GM21423 (cell line): ENCODE results near the gene S100A2.
A peak's percentile ranks its signal among the peaks of the same experiment; 100 is the strongest.

Source experiments
- ATAC-seq: cut with Tn5 transposase; IDR thresholded peaks from one replicate; pipeline ENCODE4 v1.9.1; 2021; ENCODE audit warnings: mild to moderate bottlenecking, moderate library complexity; ENCODE audit not compliant: unreplicated experiment

The S100A2 gene

DNA sequence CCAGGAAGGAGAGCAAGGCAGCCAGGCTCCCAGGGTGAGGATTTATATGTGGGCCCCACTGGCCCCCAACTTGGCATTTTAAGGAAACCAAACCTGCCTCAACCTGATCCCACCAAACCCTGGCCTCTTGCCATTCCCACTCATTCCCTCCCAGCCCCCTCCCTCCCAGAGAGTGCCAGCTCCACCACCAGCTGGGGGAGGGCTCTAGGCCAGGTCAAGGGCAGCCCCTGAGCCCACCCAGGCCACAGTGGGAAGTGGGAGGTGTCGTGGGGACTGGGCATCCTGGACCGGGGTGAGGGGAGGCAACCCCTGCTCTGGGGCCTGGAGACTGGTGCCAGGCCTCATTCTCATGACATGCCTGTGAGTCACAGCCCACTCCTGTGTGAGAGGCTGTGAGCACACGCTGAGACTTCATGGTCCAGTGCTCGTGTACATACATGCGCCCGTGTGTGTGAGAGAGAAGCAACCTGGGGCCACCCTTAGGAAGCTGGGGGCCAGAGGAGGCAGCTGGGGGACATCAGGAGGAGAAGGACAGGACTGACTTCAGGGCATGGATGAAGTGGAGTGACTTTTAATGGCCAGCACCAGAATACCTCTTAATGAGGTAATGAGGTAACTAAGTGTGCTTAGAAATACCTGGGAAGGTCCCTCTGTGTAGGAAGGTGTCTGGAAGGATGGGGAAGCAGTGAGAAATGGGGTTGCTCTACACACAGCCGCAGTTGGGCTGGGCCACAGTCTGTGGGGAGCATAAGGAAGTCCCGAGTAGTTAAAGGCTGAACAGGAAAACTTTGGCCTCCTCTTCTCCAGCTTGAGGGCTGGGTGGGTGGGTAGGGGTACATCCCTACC lies at the start of gene S100A2:
TSS of gene S100A2 (minus strand) at position 316 of the 846 bp plus-strand sequence. CDS start 1,967 bp downstream, outside the sequence.
- ATAC-seq: no peak

DNA sequence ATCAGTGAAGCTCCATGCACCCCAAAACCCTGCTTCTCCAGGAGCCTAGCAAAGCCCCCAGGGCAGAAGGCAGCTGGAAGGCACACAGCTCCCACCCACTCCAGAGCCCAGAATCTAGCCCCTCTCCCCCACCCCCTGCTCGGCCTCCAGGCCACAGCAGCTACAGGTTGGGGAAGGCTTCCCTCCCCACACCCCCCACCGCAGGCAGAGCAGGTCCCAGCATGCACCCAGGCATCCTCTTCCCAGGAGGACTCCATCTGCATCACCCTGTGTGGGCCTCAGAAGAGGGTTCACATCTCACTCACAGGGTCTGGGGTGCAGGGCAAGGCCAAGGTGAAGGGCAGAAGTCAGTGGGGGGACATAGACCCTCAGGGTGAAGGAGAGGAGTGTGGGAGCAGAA lies 49.8 kb upstream of the S100A2 start:
- no peak for ATAC-seq

DNA sequence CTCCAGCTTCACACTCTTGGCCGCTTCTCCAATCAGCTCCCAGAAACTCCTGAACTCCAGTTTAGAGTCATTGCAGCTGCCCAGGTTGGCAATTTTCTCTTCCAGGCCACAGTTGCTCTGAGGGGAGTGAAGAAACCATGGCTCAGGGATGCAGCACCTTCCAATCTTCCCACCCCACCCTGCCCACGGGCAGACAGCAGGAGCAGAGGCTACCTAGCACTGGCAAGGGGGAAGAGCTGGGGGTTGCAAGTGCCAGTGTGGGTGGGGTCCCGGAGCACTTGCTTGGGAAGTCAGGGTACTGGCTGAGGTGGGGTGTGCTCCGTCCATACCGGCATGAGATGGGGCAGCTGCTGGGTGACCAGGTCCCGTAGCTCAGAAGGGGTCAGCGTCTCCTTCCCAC lies 49.3 kb upstream of the S100A2 start:
- ATAC-seq: no peak

DNA sequence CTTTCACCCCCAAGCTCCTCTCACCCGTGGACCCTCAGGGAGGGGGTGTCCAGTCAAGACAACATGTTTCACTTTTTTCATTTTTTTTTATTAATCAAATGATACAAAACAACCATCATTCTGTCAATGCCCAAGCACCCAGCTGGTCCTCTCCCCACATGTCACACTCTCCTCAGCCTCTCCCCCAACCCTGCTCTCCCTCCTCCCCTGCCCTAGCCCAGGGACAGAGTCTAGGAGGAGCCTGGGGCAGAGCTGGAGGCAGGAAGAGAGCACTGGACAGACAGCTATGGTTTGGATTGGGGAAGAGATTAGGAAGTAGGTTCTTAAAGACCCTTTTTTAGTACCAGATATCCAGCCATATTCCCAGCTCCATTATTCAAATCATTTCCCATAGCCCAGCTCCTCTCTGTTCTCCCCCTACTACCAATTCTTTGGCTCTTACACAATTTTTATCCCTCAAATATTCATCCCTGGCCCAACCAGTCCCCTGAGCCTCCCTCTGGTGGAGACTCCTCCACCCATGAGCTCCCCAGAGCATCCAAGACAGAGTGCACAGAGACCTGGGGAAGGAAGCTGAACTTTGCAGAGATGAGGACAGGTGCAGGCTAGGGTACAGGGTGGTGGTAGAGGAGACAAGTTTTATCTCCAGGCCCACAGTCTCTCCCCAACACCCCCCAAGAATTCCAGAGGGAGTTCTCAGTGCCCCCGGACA lies 48.7 kb upstream of the S100A2 start:
- no peak for ATAC-seq

DNA sequence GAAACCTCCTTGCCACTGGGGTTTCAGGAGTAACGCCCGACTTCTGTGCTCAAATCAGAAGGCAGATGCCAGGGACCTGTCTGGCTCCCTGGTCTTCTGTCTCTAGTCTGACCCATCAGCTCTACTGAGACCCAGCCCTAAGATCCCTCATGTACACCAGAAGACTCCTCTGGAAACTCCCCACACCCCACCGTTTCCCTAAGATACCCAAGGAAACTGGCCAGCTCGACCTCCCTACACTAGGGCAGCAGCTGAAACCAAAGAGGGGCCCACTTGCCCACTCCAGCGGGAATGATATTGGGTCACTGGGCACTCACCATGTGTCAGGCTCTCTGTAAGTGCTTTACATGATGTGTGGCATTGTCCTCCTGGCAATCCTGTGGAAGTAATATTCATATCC lies 47.8 kb upstream of the S100A2 start:
- no peak for ATAC-seq

DNA sequence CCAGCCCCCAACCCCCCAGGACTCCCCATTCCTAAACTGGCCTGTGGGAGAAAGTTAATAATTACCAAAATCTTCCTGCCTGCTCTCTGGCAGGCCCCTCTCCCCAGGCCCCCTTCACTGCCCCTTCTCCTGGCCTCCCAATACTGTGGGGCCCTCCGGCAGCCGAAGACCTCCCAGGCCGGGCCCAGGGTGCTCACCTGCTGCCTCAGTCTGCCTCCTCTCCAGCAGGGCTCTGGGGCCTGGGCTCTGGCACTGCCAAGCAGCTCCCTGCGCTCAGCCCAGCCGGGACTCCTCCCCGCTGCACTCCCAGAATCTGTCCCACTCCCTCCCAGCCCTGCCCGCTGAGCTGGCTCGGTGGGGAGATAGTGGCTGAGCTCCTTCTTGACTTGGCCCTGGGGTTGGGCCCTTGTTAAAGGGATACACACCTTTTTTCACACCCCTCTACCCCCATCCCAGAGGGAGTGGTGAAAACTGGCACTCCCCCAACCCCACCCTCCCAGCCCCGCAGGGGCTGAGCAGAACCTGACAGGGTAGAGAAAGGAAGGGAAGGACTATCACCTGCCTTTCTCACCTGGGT lies 47.2 kb upstream of the S100A2 start, which contains the start of gene S100A16:
TSS of gene S100A16 (minus strand) at position 383 of the 577 bp plus-strand sequence. CDS start 4,986 bp downstream, outside the sequence.
- ATAC-seq: no peak

DNA sequence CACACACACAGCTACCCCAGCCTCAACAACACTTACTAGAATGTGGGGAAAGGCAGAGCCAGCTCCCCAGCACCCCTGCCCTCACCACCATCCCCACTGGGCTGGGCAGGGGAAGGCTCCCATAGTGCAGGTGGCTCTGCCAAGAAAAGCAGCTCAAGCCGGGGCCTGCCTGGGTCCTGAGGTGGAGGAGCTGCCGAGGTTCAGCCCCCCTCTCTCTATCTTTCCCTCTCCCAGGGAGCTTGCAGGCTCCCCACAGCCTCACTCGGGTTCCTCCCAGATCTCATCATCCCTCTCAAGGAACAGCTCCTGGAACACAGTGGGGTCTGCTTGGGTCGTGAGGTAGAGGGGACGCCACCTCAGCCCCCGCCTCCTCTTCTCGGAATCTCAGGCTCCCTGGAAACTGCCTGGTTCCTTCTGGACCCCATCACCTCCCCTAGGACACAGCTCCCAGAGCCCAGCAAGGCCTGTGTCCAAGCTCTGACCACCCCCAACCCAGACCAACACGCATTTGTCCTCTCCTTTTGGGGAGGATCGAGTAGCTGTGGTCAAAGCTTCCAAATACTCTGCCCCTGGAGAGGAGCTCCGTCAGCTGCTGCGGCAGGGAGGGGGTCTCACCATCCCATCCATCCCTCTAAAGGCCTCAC lies 46.6 kb upstream of the S100A2 start:
- no peak for ATAC-seq

DNA sequence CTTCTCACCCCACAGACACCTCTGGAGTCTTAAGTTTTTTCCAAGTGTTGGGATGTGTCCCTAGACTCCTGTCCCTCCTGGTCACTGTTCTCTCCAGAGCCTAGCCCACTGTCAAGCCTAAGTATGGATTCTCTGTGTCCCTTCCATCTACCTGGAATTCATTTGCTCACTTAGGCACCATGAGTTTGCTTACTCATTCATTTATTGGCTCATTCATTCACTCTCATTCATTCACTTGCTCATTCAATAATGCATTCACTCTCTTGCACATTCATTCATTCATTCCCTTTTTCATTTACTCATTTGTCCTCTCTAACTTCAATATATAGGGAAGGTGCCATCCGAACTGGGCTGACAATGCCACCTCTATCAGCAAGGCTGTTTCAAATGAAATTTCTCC lies 45.7 kb upstream of the S100A2 start:
- ATAC-seq: no peak

DNA sequence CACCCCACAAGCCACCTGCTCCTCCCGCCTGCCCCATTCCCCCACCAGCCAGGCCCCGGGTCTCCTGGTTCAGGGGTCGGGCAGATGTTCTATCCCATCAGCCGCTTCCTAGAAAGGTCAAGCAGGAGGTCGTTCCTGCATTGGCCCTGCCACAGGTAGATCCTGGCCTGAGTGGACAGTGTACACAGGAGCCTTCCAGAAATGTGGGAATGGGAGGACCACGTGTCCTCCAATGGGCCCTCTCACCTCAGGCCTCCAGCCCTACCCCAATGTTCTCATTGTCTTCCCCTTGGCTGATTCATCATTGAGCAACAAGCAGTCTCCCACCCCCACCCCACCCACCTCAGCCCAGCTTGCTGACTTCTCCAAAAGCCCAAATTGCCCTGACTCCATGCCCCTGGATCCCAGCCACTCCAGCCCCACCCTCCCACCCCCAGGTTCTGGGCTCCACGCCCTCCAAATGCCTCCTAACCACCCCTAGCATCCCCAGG lies 45.2 kb upstream of the S100A2 start:
- ATAC-seq: no peak

DNA sequence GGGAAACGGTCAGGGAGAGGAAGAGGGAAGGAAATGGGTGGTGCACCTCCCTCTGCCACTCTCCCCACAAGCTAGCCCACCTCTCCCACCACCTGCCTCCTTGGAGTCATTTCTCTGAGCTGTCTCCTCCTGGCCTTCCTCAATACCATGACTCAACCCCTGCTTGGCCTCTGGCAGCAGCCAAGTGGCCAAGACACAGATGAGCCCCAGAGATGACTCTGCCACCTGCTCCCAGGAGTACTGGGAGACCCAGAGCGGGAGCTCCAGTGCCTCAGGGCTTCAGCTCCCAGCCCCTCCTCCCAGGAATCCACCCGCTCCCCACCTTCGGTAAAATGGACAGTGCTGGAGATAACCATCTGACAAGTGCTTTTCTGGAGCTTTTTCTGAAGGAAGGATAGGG lies 44.7 kb upstream of the S100A2 start:
- ATAC-seq: no peak

DNA sequence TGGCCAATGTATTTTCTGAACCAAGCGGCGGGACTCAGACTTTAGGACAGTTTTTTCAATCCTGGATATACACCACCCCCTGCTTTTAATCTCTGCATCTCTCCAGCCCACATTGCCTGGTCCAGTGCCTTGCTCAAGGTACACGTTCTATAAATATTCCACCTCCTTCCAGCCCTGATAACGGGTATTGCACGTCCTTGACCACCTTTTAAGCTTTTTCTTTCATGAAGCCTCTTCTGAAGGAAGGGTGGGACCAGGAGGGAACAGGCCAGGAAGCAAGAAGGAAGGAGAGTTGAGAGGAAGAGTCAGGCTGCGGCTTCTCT lies 43.9 kb upstream of the S100A2 start:
- ATAC-seq: no peak

DNA sequence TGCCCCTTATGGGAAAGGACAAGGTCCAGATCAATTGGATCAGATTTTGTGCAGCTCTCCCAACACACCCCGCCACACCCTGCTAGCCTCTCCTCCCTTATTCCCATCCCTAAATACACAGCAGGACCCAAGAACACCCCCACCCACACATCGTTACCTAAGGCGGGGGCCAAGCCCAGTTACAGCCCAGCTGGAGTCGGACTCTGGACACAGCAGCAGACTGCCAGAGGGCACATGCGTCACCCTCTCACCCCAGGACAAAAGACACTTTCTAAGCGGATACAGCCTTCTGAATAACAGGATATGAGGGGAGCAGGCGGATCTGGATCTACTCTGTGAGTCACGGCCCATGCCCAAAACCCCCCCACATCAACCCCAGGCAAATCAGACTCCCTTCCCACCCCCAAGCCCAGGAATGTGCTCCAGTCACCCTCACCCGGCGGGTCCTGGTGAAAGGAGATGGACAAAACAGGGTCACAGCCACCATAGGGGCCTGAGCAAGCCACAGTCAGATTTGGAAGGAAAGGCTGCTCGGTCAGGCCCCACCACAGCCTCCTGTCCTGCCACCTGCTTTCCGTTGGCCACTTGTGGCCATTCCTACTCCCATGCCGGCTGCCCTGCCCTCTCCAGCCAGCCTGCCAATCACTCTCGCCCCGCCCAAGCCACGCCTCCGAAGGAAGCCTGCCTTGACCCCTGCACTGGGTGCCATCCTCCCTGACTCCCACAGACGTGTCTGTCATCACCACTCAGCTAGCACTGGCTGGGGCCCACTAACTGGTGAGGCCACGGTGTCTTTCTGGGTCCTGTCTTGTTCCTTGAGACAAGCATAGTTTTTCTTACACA lies 43.3 kb upstream of the S100A2 start:
- ATAC-seq: no peak

DNA sequence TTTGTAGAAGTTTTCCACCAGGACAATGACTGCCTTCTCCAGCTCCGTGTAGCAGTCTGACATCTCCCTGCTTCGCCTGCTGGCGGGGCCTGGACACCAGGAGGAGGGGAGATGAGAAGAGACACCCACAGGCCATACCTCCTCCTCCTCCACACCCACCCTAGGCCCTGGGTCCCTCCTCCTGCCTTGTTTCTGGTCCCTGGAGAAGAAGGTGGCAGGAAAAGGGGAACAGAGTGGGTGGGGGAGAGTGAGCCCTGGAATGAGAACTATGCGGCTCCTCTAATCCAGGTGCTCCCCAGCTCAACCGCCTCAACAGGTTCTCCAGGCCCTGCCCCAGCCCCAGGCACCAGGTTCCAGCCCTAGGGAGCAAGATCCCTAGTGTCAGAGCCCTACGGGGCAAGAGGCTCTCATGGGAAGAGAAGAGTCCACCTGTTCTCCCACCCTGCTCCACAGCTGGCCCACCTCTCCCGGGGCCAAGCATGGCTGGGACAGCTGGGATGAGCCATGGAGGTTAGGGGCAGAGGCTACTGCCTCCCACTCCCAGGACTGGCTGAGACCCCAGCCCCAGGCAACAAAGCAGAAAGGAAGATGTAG lies 42.5 kb upstream of the S100A2 start:
- no peak for ATAC-seq

DNA sequence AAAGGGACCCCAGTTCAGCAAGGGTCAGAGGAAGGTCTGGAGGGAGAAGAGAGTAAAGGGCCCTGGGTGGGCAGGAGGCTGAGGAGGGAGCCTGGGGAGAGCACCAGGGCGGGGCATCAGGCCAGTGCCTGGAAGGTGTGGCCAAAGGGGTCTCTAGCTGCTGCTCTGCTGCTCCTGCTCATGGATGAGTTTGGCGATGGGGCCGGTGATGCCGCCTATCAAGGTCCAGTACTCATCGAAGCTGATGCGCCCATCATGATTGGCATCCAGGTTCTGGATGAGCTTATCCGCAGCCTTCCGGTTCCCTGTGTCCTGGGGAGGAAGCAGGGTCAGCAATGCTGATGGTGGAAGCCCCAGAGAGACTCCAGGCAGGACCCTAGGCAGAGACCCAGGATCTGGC lies 41.7 kb upstream of the S100A2 start:
- ATAC-seq: no peak

DNA sequence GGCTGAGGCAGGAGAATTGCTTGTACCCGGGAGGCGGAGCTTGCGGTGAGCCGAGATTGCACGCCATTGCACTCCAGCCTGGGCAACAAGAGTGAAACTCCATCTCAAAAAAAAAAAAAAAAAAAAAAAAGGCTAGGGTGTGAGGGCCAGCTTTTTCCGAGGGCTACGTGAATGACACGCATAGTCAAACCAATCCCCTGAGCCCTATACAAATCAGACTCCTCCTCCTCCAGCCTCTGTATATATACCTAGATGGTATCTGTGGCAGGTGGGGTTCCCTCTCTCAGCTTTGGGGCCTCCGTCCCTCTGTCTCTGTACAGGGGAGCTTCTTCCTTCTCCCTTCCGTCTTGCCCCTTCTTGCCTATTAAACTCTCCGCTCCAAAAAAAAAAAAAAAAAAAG lies 40.5 kb upstream of the S100A2 start:
- ATAC-seq: no peak

DNA sequence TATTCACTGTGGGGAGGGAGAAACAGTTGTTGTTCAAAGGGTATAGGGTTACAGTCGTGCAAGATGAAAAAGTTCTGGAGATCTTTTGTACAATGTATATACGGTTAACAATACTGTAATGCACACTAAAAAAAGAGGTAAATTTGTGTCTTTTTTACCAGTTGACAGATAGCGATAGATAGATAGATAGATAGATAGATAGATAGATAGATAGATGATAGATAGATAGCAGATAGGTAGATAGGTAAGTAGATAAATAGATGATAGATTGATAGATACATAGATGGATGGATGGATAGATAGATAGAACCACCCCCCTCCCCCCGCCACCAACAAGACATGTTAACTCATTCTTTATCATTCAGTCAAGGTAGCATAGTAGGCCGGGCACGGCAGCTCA lies 37.1 kb upstream of the S100A2 start:
- no peak for ATAC-seq

DNA sequence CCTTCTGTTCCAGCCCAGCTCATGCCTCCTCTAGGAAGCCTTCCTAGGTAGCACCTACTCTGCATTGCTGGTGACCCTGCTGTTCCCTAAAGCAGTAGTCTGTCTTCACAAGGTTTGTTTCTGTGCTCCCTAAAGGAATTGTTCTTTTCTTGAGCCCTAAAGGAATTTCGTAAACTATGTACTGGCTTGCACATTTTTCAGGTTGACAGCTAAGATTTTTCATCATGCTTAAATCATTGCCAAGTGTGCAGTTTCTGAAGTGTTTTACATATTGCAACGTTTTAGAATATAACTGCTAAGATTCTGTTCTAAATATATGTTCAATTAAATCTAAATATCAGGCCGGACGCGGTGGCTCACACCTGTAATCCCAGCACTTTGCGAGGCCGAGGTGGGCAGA lies 34.2 kb upstream of the S100A2 start:
- ATAC-seq: no peak

DNA sequence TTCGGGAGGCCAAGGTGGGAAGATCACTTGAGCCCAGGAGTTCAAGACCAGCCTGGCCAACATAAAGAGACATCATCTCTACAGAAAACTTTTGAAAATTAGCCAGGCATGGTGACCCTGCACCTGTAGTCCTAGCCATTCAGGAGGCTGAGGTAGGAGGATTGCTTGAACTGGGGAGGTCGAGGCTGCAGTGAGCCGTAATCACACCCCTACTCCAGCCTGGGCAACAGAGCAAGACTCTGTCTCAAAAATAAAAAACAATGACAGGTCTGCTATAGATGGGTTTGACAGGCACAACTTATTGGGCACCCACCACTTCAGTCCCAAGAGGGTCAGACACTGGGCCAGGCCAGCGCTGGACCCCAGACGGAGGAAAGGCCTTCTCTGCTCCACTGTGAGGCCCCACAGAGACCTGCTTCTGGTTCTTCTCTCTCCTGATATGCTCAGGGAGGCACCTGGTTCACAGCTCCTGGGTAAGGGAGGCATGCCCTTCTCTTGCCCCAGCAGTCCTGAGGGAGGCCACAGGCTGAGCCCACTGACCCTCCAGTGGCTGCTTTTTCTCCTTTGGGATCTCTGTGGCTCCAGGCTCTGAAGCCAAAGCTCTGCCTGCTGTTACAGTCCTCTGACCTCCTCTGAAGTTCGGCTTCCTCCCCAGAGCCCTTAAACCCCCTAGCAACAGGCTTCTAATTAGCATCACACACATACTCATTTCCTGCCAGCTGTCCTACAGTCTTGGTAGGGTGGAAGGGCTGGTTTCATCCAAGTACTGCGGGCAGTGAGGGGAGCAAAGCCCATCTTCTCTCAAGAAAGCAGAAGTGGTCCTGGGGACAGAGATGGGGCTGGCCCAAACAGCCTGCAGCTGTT lies 32.9 kb upstream of the S100A2 start:
- peak; percentile 98 for ATAC-seq

DNA sequence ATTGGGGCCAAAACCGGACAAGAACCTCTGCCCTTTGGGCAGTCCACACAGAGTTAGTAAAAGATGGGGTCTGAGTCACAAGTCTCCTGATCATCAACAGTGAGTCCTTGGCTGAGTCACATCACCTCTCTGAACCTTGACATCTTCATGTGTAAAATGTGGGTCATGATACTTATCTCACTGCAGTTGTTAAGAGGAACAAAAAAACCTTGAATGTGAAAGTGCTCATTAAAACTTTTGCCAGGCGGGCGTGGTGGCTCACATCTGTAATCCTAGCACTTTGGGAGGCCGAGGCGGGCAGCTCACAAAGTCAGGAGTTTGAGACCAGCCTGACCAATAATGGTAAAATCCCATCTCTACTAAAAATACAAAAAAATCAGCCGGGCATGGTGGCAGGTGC lies 31.6 kb upstream of the S100A2 start:
- ATAC-seq: no peak
